ENCODE measurements around the gene VWC2. TPM values are rescaled to one million over a fixed set of nuclear protein-coding genes. Genes with fewer than 3 reads are reported as not detected.
A peak's percentile ranks its signal among the peaks of the same experiment; 100 is the strongest.

Gene VWC2
- total RNA-seq: 8.2 TPM
- long read RNA-seq, full-length matches to known transcripts: 26 of 55 reads
- long read RNA-seq, partial matches to known transcripts: 17 of 55 reads
- long read RNA-seq, other reads (novel, unspliced or antisense): 12 of 55 reads

DNA sequence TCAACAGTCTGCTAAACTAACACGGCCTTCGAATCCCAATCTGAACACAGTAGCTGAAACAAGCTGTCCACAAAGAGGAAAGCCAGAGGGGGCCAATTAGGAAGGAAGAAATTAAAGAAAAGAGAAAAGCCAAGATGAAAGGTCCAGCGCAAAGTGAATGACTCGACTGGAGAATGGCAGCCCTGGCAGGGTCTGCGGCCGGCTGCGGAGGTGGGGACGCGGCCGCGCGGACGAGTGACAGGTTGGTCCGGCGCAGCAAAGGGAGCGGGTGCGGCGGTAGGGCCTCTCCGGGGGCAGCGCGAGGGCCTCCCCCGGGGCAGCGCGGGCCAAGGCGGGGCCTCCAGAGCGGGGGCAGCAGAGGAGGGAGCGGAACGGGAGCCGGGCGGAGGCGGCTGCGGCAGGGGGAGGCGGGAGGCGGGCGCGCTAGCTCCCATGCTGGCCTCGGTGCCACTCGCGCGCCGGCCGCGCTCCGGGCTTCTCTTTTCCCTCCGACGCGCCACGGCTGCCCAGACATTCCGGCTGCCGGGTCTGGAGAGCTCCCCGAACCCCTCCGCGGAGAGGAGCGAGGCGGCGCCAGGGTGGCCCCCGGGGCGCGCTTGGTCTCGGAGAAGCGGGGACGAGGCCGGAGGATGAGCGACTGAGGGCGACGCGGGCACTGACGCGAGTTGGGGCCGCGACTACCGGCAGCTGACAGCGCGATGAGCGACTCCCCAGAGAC, at the start of gene VWC2:
TSS of gene VWC2 (plus strand) at position 421 of the 718 bp plus-strand sequence. CDS start 1,798 bp downstream, outside the sequence.
- intact Hi-C loops (cut with DNase I): loop anchor here (5.0 kb wide), 2 partner anchors 146 to 291 kb away; no protein-coding TSS in a partner anchor
- peak; percentile 77 for DNase-seq (ENCODE audit: low spot score)

DNA sequence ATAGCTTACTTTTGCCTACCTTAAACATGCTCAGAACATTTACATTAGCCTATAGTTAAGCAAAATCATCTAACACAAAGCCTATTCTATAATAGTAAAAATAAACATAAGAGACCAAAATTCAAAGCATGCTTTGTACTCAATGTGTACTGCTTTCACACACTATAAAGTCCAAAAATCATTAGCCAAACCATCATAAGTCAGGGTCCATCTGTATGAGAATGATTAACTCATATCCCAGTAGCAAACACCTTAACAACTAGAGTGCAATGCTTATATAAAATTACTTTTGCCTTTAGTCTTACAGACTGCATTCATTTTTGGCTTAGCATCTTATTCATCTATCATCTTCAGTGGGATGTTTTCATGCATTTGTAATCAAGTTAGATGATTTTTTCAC, 49.4 kb upstream of the VWC2 start:
- DNase-seq (ENCODE audit: low spot score): no peak
- intact Hi-C loops (cut with DNase I): loop anchor here (2.0 kb wide), 1 partner anchor 17 kb away; no protein-coding TSS in a partner anchor

DNA sequence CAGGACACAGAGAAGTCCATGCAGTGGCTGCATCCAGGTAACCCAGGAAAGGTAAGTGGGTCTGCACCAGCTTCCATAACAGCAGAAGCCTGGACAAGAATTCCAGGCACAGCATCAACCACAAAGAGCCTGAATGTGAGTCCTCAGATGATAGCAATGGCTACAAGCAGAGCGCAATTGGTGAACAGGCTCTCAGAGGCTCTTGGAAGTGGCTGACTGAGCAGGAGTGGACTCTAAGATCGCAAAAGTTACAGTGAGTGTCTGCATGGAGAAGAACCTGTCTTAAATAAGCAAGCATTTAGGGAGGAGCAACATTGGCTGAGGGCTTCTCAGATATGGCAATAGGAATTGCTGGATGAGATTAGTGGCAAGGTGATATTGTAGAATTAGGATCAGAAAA, 41.6 kb upstream of the VWC2 start:
- no peak for DNase-seq (ENCODE audit: low spot score)
- intact Hi-C loops (cut with DNase I): no loop called here

DNA sequence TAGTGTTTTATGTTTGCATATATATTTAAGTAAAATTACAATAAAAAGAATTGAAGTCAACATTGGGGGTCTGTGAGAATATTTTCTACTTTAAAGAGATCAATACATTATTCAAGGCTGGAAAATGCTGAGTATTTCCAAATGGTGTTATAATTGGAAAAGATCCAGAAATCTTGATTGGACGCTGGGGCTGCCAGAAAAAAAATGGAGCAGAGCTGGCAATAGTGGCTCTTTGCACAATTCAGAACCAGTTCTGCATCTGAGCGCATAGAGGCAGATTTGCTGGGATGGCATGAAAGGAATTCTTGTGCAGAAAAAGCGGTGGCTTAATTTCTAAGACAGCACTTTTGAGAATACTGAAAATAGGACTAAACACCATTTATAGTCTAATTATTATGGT, 10.8 kb upstream of the VWC2 start:
- intact Hi-C loops (cut with DNase I): no loop called here

DNA sequence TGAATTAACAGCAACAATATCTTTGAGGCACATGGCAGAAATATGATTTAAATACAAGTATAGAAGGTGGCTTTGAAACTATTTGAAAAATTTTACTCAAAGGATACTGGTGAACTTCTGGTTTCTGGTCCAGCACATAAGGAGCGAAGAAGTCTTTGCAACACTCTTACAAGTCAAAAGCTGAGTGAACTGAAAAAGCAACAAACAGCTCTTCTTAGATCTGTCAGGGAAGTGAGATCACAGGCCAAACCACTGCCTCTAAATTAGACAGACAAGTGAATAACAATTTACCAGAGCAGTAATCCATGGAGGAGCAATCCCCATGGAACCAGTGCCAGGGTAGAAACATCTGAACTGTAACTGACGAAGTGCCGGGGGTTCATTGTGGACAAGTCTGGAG, 9.6 kb upstream of the VWC2 start:
- no peak for DNase-seq (ENCODE audit: low spot score)
- intact Hi-C loops (cut with DNase I): no loop called here

More for the DNA sequence above, 10.8 kb upstream of the VWC2 start:
- DNase-seq (ENCODE audit: low spot score): no peak

DNA sequence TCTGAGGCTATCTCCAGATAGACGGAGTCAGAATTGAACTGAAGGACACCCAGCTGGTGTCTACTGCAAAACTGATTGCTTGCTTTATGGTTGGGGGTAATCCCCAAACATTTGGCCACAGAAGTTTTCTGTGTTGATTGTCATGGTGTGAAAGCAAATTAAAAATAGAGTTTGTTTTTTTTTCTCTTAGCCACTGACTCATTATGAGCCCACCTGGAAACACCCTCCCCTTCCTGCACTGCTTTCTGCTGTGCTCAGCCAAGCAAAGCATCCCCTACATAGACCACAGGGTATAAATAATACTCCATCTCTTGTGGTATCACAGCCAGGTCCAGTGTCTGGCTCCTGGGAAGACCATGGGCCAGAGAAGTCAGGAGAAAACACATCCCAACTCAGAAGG, 6.5 kb upstream of the VWC2 start:
- intact Hi-C loops (cut with DNase I): no loop called here

DNA sequence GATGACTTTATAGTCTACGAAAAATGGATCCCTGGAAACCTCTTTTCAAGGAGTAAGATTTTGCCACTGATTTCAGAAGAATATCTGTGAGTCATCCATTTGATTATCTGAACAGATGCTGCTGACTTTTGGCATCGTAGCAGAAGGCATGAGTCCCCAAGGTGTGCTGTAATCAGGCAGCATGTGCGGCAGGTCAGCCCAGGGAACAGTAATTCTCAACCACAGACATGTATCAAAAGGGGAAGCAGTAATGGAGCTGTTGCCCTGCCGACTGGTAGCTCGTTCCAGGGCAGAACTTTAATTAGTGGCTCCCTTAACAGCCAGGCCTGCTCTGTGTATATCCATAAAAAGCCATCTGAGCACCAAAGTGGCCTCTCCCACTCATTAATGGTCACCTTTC, 5.7 kb upstream of the VWC2 start:
- DNase-seq (ENCODE audit: low spot score): no peak
- intact Hi-C loops (cut with DNase I): no loop called here

More for the DNA sequence above, 6.5 kb upstream of the VWC2 start:
- no peak for DNase-seq (ENCODE audit: low spot score)

DNA sequence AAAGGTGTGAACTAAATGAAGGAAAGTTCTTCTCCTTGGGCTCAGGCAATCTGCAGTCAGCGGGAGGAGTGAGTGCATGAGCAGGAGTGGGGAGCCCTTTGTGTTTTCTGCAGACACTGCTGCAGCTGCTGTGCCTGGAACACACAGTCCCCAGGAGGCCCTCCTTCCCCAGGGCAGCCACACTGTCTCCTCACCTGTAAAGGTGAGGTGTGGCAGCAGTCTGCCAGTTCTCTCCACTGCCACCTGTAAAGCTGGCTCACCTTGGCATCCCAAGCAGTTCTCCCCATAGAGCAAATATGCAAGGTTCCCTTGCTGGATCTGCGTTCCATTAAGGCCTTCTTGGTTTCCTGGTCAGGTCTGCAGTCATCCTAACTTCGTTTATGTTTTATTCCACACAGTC, 5.2 kb upstream of the VWC2 start:
- intact Hi-C loops (cut with DNase I): no loop called here
- no peak for DNase-seq (ENCODE audit: low spot score)

DNA sequence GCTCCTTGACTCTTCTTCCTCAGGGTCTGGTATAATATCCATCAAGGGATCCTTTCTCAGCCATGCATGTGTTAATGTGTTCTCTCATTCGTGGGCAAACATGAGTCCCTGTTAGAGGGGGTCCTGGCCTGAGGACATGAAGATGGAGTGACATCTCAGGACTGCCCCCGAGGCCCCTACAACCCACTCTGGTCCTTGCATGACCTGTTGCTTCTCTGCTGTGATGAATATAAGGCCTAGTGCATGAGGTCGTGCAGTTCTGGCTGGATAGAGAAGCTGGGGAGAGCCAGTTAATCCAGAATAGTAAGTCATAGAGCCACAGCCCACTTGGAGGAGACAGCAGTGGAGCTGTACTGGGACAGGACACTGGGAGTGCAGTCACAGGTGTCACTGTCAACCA, 4.6 kb upstream of the VWC2 start:
- DNase-seq (ENCODE audit: low spot score): no peak
- intact Hi-C loops (cut with DNase I): no loop called here

DNA sequence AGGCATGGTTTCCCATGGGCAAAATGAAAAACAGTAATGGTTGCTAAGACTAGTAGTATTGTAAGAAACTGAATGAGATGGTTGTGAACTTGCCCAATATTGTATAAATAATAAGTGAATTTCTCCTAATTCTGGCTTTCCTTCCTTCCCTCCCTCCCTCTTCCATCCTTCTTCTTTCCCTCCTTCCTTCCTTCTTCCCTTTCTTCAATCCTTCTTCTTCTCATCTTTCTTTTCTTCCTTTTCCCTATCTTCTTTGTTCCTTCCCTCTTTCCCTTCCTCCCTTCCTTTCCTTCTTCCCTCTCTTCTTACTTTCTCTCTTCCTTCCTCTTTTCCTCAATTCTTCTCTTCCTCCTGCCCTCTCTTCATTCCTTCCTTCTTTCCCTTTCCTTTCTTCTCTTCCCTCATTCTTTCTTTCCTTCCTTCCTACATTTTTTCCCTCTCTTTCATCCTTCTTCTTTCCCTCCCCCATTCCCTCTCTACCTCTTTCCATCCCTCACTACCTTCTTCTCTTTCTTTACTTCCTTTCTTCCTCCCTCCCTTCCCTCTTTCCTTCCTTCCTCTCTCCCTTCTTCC, 4.1 kb upstream of the VWC2 start:
- DNase-seq (ENCODE audit: low spot score): no peak
- intact Hi-C loops (cut with DNase I): no loop called here

DNA sequence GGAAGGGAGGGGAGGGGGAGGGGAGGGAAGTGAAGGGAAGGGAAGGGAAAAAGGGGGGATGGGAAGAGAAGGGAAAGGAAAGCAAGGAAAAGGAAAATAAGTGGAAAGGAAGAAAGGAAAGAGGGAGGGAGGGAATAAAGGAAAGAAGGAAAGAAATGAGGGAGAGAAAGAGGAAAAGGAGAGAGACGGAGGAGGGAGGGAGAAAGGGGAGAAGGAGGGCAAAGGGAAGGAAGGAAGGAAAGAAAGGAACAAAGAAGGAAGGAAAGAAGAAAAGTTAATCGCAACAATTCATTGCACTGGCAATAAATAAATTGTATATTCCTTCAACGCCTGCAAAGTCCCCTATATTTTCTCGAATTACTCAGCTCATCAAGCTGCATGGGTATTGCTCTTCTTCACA, 2.6 kb upstream of the VWC2 start:
- intact Hi-C loops (cut with DNase I): loop anchor here (5.0 kb wide), 2 partner anchors 144 to 289 kb away; no protein-coding TSS in a partner anchor

DNA sequence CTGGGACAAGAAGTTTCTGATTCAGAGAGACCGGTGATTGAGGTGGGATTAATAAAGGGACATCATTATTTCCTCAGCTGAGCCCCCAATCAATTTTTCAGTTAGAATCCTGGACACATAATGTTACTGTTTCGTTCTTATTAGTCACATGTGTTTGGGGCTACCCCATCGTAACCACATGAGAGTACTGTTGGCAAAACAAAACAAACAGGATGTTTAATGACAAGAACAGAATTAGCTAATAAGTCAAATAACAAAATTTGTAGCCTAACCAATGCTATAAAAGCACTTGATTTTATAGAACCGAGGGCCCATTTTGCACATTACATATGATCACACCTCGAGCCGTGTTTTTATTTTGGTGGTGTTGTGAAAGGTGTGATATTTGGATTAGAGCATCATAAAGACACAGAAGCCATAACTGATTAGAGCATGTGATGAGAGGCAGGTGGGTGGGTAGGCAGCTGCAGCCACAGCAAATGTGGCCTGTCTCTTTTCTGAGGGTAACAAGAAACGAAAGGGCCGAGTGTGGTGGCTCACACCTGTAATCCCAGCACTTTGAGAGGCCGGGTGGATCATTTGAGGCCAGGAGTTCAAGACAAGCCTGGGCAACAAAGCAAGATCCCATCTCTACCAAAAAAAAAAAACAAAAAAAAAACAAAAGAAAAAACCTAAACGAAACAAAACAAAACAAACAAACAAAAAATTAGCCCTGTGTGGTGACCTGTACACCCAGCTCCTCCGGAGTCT, 1.8 kb upstream of the VWC2 start:
- intact Hi-C loops (cut with DNase I): loop anchor here (5.0 kb wide), 2 partner anchors 144 to 289 kb away; no protein-coding TSS in a partner anchor
- no peak for DNase-seq (ENCODE audit: low spot score)

More for the DNA sequence above, 2.6 kb upstream of the VWC2 start:
- no peak for DNase-seq (ENCODE audit: low spot score)

DNA sequence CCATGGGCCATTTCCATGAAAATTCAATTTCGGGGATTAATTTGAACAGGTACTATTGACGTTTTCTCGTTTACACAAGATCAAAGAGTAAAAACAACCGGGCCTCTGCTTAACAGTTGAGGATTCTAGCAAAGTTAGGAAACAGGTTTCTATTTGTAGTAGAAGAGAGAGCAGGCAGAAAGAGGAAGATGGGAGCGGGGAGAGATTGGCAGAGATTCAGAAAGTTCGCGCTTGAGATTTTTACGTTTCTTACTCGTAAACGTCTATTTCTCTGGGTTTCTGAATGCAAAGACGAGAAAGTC, 571 bp upstream of the VWC2 start:
- intact Hi-C loops (cut with DNase I): loop anchor here (5.0 kb wide), 2 partner anchors 146 to 291 kb away; no protein-coding TSS in a partner anchor
- DNase-seq (ENCODE audit: low spot score): no peak

DNA sequence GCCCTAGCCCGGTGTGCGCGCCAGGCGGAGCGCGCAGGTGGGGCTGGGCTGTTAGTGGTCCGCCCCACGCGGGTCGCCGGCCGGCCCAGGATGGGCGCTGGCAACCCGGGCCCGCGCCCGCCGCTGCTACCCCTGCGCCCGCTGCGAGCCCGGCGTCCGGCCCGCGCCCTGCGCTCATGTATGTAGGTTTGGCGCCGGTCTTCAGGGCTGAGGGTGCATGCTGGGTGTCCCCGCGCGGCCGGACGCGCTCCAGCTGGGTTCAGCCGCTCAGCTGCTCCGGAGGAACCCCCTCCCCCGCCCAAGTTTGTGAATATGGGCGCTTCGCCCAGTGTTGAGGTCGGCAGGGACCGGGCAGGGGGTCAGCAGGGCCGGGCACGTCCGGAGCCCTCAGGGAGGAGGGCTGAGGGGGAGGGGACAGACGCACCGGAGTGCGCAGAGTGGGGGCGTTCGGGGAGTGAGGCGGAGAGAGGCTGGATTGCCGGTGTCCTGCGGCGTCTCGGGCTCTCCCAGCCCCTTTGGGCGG, 559 bp downstream of the VWC2 start:
- intact Hi-C loops (cut with DNase I): loop anchor here (5.0 kb wide), 2 partner anchors 147 to 292 kb away; no protein-coding TSS in a partner anchor

DNA sequence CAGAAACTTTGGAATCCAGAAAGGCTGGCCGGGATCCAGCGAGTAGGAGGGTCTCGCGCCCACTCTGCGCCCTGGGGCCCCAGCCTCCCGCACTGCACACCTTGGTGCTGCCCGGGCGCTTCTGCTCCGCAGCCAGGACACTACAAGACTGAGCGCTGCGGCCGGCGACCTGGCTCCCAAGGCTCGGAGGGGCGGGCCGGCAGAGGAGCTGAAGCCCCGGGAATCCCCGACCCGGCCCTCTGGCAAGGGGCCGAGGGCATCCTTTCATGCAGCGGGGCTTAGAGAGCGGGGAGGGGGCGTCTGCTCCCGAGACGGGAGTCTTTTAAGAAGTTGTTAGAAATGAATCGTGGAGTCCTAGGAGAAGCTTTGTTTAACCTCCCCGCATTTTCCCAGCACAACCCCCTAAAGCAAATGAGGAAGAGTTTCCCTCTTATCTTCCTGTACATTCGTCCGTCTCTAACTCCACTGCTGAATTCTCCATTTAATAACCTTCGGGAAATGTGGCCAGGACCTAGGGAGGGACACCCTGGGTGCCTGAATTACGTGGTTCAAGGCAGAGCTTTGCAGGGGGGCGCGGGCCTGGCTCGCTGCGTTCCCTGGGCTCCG, 1.1 kb downstream of the VWC2 start:
- no peak for DNase-seq (ENCODE audit: low spot score)
- intact Hi-C loops (cut with DNase I): loop anchor here (5.0 kb wide), 3 partner anchors 78 to 292 kb away; no protein-coding TSS in a partner anchor

More for the DNA sequence above, 559 bp downstream of the VWC2 start:
- peak; percentile 77 for DNase-seq (ENCODE audit: low spot score)

DNA sequence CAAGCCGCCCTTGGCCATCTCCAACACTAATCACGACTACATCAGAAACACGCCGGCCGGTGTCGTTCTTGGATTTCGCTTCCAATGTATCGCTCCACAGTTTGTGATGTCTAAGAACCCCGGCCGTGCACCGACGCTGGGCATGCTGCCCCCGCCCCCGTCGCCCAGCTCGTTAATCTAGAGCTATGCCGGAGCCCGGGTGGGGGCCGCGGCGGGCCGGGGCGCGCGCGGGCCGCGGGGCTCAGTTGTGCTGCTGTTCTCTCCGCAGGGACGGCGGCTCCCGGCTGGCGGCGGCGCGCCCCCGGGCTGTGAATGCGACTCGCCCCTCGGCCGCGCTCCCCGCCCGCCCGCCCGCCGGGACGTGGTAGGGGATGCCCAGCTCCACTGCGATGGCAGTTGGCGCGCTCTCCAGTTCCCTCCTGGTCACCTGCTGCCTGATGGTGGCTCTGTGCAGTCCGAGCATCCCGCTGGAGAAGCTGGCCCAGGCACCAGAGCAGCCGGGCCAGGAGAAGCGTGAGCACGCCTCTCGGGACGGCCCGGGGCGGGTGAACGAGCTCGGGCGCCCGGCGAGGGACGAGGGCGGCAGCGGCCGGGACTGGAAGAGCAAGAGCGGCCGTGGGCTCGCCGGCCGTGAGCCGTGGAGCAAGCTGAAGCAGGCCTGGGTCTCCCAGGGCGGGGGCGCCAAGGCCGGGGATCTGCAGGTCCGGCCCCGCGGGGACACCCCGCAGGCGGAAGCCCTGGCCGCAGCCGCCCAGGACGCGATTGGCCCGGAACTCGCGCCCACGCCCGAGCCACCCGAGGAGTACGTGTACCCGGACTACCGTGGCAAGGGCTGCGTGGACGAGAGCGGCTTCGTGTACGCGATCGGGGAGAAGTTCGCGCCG, 1.9 kb downstream of the VWC2 start:
- no peak for DNase-seq (ENCODE audit: low spot score)
- intact Hi-C loops (cut with DNase I): loop anchor here (5.0 kb wide), 1 partner anchor 77 kb away; no protein-coding TSS in a partner anchor

DNA sequence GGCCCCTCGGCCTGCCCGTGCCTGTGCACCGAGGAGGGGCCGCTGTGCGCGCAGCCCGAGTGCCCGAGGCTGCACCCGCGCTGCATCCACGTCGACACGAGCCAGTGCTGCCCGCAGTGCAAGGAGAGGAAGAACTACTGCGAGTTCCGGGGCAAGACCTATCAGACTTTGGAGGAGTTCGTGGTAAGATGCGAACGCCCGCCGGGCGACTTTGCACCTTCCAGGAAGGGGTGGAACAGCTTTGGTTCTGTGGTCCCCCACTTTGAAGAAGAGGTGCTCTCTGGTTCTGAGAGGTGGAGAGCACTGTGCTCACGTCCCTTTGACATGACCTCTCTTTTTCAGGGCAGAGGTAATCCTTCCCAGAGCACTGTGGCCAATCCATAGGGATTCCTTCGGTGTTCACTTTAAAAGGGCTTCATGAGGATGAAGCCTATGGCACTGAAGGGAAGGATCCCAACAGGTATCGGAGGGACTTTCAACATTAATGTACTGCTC, 2.6 kb downstream of the VWC2 start:
- intact Hi-C loops (cut with DNase I): loop anchor here (5.0 kb wide), 1 partner anchor 76 kb away; no protein-coding TSS in a partner anchor
- no peak for DNase-seq (ENCODE audit: low spot score)

DNA sequence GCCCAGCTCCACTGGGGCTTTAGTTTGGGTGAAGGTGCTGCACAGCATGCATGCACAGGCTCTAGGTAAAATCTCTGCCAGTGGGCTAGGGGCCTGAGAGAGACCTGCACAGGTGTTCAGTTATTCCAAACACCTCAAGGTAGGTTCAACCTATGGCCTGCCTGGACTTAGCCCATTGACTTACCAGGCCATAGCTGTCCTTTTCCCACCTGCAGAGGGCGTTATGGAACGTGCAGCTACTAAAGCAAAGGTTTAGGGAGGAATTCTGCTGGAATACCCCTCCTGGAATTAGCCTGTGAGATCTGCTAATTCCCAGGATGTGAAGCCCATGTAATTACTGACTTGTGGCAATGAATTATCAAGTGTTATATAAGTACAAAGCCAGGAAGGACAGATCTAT, 3.6 kb downstream of the VWC2 start:
- no peak for DNase-seq (ENCODE audit: low spot score)
- intact Hi-C loops (cut with DNase I): loop anchor here (5.0 kb wide), 1 partner anchor 75 kb away; no protein-coding TSS in a partner anchor

All from cardiac septum (tissue), 1 donor.